Stimulated activated naive CD8-positive, alpha-beta T cell treated with anti-CD3 and anti-CD28 coated beads, Interleukin-15, Interleukin-2, amounts not matched to agents 100 U/mL and 50 U/mL, for 24 hours (primary cell): ENCODE data around the gene RNASE8.
A peak's percentile ranks its signal among the peaks of the same experiment; 100 is the strongest.
"Not testable (repeated sequence)": the region's sequence is repeated elsewhere in the genome, so short reads cannot be mapped to it uniquely, and the experiment has no call there.

Source experiments
- ATAC-seq: fragments of 150-1000 bp; cut with Tn5 transposase; one replicate; pipeline ENCODE4 v1.10.0; 2021
- DNase-seq: peaks from one replicate; pipeline ENCODE4 v3.0.0; 2021

Gene RNASE8, protein sequence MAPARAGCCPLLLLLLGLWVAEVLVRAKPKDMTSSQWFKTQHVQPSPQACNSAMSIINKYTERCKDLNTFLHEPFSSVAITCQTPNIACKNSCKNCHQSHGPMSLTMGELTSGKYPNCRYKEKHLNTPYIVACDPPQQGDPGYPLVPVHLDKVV

GRCh38 chr14:21057803-21058675, at the start of gene RNASE8:
RNASE8 (plus strand) TSS chr14:21057822; CDS start chr14:21057893, 71 bp downstream.
- DNase-seq (no peak), ATAC-seq (peak; percentile 72)

DNA sequence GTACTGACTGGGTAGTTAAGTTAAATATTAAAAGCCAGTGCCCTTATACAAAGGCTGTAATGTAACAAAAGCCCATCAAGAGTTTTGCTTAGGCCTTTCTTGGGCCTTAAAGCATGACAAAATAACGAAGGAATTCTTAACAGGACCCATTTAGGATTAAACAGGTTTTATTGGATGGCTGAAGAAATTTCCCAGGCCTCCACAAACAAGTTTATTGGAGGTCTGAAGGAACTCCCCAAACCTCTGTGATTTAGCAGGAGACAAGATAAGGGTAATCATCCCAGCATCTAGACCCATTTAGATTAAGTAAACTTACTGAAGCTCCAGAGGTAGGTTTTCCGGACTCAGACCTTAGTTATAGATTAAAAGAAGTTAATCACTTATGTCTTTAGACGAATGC, 47.9 kb upstream of the RNASE8 start:
- not testable (repeated sequence) for DNase-seq, ATAC-seq

- DNase-seq = no peak
- ATAC-seq = no peak
Measured at GRCh38 chr14:21011136-21011535, 46.5 kb upstream of the RNASE8 start.

DNA sequence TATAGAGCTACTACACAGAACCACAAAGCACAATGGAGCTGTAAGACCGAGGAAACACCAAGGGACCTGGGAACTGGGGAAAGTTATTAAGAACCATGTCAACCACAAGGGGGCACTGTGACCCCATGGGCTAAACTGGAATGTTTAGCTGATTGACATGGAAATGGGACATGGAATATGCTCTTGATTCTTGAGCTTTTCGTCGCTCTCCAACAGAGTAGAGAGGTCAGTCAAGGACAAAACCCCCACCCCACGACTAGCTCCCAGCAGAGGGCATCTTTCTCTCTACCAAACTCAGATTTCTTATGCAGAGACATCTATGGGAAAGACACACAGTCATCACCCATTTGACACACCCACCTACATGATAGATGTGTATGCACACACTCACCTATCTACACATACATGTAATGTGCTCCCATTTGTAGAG, 42.8 kb upstream of the RNASE8 start:
- ATAC-seq = peak; percentile 72
- DNase-seq = peak; percentile 84

DNA sequence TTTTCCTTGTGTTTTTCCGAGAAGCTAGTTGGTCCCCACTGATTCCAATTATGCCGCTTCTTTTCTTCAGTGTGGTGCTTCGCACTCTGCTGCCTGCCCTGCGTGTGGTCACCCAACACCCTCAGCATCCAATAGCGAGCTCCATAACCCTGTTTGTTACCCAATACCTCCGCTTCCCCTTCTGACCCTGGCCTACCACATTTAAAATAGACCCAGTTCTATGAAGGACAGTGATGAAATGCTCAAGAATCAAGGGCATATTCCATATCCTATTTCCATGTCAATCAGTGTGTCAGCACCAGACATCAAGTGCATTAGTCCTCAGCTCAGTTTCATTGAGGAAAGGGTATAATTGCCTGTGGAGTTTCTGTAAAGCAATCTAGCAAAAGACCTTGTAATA, 42.3 kb upstream of the RNASE8 start:
- DNase-seq (no peak), ATAC-seq (no peak)

DNA sequence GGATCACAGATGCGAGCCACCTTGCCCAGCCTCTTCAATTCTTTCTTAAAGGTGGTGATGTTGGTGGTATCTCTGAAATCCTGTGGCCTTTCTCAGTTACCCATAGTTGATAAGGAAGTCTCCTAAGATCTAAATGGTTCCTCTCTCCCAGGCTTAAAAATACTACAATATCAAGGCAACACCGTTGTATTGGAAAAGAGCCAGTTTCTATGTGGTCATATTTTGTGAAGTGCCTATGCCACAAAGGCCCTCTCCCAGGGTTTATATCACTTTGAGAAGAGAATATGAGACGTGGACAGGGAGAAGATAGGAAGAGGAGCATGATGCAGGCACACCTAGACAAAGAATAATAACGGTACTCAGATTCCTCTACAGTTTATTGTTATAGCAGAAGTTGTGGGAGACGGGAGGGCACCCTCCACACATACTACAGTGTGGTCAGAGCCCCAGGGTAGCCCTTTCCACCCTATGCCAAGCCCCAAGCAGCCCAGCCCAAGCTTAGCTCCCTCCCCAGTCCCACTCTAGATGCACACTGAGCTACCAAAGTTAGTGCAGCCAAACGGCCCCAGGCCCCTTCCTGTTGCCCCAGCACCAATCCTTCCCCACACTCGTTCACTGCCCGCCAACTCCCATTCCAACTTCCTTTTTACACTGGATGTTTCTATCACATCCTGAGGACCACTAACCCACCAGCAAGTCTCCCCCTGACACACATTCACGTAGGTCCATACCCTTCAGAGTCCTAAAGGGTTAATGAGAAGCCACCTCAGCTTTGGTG, 41.0 kb upstream of the RNASE8 start:
- DNase-seq (no peak), ATAC-seq (no peak)

GRCh38 chr14:21017528-21018245, 39.9 kb upstream of the RNASE8 start:
- ATAC-seq (no peak), DNase-seq (no peak)

GRCh38 chr14:21018286-21018685, 39.3 kb upstream of the RNASE8 start:
- ATAC-seq (no peak), DNase-seq (no peak)

GRCh38 chr14:21018781-21019180, 38.8 kb upstream of the RNASE8 start:
- DNase-seq = no peak
- no peak for ATAC-seq

DNA sequence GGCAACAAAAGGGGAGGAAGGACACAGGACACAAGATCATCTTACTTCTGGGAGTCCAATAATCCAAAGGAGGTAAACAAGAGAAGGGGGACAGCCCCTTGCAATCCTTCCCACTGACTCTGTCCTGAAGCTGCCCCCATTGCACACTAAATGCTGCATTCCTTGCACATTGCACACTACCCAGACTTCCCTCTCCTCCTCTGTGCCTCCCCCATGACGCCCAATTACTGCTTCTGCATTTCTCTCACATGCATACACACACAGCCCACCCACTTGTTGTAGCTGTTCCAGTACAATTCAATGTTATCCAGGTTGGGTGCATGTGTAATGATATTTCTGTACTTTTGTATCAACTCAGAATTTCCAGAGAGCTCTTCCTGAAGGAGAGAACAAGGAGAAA, 38.3 kb upstream of the RNASE8 start:
- DNase-seq (no peak), ATAC-seq (no peak)

- ATAC-seq (no peak), DNase-seq (no peak)
Measured at GRCh38 chr14:21020977-21021545, 36.6 kb upstream of the RNASE8 start.

- no peak for ATAC-seq
- no peak for DNase-seq
Measured at GRCh38 chr14:21022686-21023085, 34.9 kb upstream of the RNASE8 start.

GRCh38 chr14:21023174-21023573, 34.4 kb upstream of the RNASE8 start:
- no peak for ATAC-seq
- no peak for DNase-seq

DNA sequence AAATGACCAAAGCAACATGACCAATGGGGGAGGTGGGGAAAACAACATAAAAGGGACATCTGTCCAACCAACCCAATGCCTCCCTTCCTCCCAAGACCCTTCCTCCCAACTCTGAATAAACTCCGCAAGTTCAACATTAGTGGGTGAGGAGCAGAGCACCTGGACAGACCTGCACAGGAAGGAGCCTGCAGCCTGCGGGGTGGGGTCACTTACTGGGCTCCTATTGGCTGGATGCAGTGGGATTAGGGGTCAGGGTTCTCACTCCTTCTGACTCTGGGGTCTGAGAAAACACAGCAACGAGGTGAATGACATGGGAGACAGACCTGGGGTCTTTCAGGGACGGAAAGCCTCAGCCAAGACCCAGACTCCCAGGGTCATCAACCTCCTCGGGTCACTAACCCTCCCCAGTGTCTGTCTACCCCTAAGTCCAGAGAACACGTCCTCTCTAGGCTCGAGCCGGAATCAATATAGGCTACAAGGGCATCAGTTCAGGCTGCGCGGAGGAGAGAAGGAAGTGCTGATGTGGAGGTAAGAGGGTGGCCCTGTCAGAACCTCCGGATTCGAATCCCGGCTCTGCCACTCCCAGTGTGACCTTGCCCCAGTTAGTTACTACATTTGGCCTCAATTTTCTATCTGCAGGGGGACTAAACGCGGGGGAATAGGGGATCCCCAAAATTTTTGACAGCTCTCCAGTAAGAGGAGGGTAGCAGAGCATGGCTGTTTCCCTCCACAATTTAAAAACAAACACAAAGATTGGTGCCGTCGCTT, 33.6 kb upstream of the RNASE8 start:
- DNase-seq (peak; percentile 16), ATAC-seq (no peak)

DNA sequence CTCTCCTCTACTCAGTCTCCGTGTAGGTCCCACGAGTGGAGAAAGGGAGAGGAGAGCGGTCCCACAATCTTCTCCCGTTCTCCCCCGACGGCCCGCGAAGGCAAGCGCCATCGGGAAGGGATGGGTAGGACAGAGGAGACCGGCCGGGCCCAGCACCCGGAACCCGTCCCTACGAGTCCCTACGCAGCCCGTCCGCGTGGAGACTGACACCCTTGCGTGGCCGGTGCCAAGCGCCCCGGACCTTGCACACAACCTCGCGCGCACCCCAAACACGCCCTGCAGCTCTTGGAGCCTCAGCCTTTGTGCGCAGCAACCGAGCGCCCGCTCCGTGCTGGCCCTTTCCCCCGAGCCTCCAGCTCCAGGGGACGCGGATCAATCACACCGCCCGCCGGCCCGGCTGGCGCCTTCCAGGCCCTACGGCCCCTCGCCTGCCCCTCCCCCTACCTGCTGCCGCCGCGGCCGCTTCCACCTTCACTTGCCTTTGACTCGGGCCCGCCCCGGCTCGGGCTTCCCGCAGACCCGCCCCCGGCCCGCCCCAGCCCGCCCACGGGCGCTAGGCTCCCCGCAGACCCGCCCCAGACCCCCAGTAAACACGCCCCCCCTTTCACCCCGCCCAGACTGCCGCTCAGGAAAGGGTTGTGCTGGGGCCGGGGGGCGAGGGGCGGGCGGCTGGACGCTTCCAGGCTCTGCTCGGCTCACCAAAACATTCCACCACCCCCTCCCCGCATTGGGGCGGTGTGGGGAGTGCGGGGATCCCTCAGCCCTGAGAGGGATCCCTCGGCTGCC, 32.8 kb upstream of the RNASE8 start, which contains the start of gene NDRG2:
TSS of gene NDRG2 (minus strand) at position 477 of the 786 bp plus-strand sequence. CDS start 1,746 bp downstream, outside the sequence.
- DNase-seq (peak; percentile 70), ATAC-seq (peak; percentile 62)

GRCh38 chr14:21025371-21026273, 32.0 kb upstream of the RNASE8 start:
- DNase-seq (no peak), ATAC-seq (no peak)

- ATAC-seq = no peak
- DNase-seq = no peak
Measured at GRCh38 chr14:21026274-21026987, 31.2 kb upstream of the RNASE8 start.

- DNase-seq = no peak
- no peak for ATAC-seq
Measured at GRCh38 chr14:21026988-21027315, 30.7 kb upstream of the RNASE8 start.

- ATAC-seq (no peak), DNase-seq (no peak)
Measured at GRCh38 chr14:21029917-21030316, 27.7 kb upstream of the RNASE8 start, which contains the start of gene TPPP2. TPPP2 (plus strand) TSS chr14:21030217; CDS start chr14:21030582, 365 bp downstream.
